HS-27A (cell line): Measurements from ENCODE around the gene ADH6.
"Not testable (repeated sequence)": the region's sequence is repeated elsewhere in the genome, so short reads cannot be mapped to it uniquely, and the experiment has no call there.

Source experiments
- DNase-seq: peaks from one replicate; pipeline ENCODE4 v3.0.0-alpha.2; 2012; ENCODE audit warnings: low read depth, missing footprints

ADH6 gene

DNA sequence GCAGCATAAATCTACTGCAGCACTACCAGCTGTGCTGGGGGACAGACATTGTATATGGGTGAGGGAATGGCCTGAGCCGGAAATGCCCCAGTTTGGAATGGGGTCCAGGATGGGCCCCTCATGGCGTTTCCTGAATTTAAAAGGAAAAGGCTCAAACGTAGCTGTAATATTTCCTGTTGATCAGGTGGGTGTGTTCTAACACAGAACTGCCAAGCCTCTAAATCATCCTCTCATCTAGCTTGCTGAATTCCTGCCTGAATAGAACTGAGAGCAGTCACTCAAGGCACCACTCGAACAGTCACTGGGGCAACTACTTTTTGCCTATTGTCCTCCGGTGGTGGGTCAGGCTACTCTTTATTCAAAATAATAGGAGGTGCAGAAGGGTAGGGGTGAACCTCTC lies 28.7 kb downstream of the ADH6 start:
- DNase-seq: no peak

DNA sequence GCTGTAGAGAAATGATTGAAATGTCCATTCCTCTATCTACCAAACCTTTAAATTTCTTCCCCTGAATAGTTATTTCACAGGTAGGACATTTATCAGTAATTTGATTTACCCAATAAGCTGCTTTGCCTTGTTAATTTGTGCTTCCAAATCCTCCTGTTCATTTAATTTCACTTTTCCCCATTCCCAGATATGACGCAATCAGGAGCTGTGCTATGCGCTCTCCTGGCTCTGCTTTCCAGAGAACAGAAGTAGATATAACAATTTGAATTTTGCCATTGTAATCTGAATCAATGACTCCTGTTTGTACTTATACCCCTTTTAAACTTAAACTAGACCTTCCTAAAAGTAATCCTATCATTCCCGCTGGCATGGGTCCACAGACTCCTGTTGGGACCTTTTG lies 29.1 kb downstream of the ADH6 start:
- not testable (repeated sequence) for DNase-seq

DNA sequence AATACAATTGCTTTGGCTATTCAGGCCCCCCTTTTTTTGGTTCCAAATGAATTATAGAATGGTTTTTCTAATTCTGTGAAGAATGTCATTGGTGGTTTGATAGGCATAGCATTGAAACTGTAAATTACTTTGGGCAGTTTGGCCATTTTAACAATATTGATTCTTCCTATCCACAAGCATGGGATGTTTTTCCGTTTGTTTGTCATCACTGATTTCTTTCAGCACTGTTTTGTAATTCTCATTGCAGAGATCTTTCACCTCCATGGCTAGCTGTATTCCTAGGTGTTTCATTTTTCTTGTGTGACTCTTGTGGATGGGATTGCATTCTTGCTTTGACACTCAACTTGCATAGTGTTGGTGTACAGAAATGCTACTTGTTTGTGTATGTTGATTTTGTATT lies 33.0 kb downstream of the ADH6 start:
- DNase-seq: no peak

DNA sequence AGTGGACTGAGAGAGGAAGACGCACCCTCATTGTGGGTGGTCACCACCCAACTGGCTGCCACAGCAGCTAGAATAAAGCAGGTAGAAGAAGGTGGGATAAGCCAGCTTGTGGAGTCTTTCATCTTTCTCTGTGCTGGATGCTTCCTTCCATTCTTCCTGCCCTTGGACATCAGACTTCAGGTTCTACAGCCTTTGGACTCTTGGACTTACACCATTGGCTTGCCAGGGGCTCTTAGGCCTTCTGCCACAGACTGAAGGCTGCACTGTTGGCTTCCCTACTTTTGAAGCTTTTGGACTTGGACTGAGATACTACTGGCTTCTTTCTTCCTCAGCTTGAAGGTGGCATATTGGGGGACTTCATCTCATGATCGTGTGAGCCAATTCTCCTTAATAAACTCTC lies 33.5 kb downstream of the ADH6 start:
- no peak for DNase-seq

DNA sequence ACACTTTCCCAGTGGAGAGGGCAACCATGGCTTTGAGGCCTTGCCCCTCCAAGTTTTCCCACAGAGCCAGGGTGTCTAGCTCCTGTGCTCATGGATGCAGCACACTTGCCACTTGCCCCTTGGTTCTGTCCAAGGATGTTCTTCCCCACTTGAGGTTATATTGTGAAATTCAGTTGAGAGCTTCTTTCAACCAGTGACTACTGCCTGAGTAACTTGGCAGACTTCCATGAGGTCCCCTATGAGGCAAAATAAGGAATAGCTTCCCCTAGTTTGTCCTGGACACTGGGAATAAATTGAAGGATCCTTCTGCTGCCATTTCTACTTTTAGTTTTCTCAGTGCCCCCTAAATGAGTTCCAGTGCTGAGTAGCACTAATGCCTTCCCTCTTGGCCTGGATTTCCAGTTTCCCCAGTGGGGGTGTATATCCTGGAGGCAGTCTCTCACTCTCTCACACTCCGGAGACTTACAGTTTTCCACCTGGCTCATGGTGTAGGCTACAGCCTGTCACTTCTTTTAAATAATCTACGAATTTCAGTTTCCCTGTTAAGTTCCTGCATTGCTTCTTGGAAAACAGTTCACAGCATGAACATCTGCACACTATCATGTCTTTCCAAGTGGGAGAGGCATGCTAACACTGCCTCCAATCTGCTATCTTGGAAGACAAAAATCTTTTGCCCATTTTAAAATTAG lies 38.5 kb downstream of the ADH6 start:
- peak; percentile 27 for DNase-seq

DNA sequence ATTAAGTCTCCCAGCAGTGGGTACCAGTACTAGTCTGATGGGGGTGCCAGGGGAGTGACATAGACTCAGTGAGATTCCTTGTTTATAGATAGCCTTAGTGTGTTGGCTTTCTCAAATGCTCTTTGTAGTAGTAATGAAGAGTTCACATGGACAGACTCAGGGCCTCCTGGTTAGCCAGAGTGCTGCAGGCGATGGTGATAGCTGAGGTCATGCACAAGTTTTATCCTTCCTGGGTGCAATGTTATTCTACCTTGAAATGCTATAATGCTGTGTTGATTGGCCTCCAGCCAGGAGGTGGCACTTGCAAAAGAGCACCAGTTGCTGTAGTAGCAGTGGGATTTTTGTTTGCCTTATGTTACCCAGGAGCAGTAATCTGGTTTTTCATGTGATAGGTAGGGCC lies 39.4 kb downstream of the ADH6 start:
- no peak for DNase-seq

DNA sequence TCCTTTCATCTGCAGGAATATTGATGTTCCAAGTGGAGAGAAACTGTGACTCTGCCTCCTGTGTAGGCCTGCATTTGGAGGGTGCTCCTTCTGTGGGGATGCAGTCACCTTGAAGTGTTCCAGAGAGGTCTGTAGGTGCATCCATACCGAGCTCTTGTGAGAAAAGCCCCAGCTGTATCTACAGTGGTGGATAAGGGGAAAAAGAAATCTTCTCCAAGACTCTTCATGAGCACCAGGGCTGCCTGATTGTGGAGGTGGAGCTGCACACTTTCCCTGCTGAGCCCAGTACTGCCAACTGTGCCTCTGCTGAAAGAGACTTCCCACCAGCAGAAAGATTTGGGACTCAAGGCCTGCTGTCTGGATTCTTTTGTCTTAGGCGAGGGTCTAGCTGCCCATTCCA lies 39.9 kb downstream of the ADH6 start:
- DNase-seq: no peak

DNA sequence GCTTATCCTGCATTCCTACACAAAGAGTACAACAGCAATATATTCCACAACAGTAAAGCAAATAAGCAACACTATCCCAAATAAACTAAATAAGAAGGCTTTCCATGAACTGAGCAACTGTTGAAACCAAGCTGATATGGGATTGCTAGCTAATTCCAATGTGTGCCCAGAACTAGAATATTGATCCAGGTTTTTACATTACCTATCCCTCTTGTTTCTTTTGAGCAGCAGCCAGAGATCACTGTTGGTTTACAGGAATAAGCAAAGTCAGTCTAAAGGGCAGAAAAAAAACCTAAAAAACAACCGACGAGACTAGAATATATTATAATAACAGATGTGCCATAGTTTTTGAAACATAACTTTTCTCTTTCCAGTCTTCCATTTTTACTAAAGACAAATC lies 52.5 kb downstream of the ADH6 start:
- DNase-seq: no peak

DNA sequence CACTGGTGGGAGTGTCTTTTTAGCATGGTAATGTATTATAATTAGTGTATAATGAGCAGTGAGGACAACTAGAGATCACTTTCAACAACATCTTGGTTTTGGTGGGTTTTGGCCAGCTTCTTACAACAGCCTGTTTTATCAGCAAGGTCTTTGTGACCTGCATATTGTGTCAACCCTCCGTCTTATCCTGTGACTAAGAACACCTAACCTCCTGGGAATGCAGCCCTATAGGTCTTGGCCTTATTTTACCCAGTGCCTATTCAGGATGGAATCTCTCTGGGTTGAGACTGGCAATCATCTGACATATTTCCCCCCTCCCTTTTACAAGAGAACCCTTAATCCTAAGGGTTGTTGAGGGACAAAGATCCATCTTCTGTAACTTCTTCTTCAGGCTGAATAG lies 53.1 kb downstream of the ADH6 start:
- DNase-seq: no peak

DNA sequence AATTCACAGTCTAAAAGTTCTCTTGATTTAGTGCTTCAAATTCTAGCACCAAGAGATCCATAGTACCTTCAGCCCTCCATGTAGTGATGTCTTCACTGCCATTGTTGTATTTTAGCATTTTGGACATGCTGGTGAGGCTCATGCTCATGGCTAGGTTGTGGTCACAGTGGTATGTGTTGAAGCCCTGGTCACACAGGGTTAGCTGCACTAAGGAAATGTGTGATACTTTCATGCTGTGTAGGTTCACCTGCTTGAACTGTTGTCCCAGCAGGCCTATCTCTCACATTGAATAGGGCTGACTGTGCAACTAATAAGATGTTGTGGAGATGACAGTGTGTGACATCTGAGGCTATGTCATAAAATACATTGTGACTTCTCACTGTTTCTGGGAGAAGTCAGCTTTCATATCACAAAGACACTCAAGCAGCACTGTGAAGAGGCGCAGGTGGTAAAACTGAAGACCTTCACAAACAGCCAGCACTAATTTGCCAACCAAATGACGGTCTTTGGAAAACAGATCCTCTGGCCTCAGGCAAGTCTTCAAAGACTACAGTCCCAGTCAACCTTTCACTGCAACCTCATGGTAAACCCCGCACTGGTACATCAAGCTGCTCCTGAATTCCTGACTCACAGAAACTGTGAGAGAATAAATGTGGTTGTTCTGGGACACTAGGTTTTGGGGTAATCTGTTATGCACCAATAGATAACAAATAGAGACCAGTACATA lies 57.5 kb downstream of the ADH6 start:
- DNase-seq: no peak

DNA sequence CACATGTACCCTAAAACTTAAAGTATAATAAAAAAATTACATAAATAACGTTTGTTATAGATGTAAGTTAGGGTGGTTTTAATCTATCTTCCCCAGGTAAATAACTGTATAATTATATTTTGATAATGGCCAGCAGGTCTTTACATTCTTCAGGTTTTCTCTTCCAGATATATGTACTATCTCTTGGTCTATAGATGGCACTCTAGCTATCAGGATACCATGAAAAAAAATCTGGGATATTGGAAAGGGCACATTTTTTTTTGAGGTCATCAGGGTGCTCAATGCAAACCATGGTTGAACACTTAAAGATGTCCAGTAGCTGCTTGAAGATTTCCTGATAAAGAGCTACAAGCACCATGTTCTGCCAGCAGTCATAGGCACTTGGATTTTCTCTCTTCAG lies 59.3 kb downstream of the ADH6 start:
- no peak for DNase-seq

DNA sequence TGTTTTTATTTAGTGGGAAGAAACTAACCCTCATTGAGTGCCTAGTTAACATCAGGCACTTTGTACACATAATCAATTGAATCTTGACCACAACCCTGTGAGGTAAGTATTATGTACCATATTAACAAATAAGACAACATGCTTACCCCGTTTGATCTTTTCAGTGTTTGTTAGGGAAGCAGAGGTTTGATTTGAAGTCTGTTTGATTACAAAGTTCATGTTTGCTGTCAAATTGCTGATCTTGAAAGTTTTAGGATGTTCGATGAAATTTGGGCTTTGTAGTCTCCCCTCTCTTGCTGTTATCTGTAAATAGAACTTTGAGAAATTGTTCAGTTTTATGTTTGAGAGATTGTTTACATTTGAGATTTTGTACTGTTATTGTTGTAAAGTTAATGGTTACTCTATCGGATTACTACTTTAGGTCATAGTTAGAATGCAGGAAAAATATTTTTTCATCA lies 61.5 kb downstream of the ADH6 start:
- DNase-seq: no peak

DNA sequence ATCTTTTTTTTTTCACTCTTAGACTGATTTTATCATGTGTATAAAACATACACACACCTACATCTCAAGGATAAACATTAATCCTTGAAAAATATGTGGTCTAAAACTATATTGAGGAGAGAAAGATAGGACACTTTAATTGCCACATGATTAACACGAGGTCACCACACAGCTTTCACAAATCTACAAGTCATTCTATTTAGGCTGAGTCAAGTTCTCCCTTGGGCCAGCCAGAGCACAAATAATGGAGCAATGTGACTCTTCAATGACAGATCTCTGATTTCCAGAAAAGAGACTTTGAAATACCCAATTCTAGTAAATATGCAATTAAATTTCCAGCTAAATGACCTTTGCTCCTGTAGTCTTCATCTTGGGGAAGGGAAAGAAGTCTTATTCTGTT lies 62.1 kb downstream of the ADH6 start:
- DNase-seq: no peak

DNA sequence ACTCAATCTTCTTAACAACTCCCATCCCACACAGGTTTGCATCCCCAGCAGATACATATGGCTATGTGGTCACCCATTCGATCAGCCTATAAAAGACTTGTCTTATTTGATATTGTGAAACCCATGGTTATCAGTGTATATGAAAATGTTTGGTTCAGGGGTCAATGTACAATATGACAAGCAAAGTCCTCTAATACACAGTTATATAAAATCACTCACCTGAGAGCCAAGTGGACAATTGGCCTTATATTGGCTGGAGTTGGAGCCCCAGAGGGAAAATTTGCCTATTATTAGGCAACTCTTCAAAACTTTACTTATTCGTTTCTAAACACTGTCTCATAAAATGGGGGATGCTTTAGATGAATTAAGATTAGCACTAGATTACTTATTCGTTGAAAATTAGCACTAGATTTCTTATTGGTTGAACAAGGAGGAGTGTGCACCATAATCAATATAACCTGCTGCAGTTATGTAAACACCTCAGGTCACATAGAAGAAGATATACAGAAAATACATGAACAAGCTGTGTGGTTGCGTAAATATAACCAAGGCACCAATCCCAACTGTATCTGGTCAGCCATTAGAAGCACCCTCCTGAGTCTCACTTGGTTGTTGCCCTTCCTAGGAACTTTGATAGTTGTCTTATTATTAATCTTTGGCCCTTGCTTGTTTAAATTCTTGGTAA lies 64.2 kb downstream of the ADH6 start:
- no peak for DNase-seq
